CD14-positive monocyte (primary cell): Measurements from ENCODE around the gene MAST4. TPM values are rescaled to one million over a fixed set of nuclear protein-coding genes. Genes with fewer than 3 reads are reported as not detected.
A peak's percentile ranks its signal among the peaks of the same experiment; 100 is the strongest.

Source experiments
- DNase-seq, 3 donors: peaks; one replicate each; pipeline ENCODE4 v3.0.0-alpha.2; 2011 to 2022
- H2AFZ ChIP-seq: 2 replicates; pipeline ENCODE4 v1.6.0; 2012; ENCODE audit warnings: mild to moderate bottlenecking, low read depth, low read length, inconsistent platforms; ENCODE audit not compliant: insufficient read depth, poor library complexity, severe bottlenecking
- H3K27ac ChIP-seq, 2 donors: 1 replicate in 1 of 2; 2 replicates in 1 of 2; pipeline ENCODE4 v1.5.1; 2012 to 2013; ENCODE audit warnings: low read length in 2 of 2, control low read depth in 1 of 2, inconsistent platforms in 1 of 2, low read depth in 1 of 2, mild to moderate bottlenecking in 1 of 2
- H3K27me3 ChIP-seq, 2 donors: one replicate each; pipeline versions ENCODE4 v1.6.0 to v1.6.1; 2011 to 2013; ENCODE audit warnings: low read length in 2 of 2; ENCODE audit not compliant: control insufficient read depth in 2 of 2, insufficient read depth in 2 of 2
- H3K36me3 ChIP-seq, 2 donors: replicated peaks in 1 of 2; 1 replicate in 1 of 2; 2 replicates in 1 of 2; pipeline versions ENCODE4 v1.5.1 to v1.6.1; 2012 to 2013; ENCODE audit warnings: low read length in 2 of 2, control low read depth in 1 of 2, inconsistent platforms in 1 of 2, mild to moderate bottlenecking in 1 of 2; ENCODE audit not compliant: insufficient read depth in 2 of 2, control insufficient read depth in 1 of 2
- H3K4me1 ChIP-seq, 2 donors: 1 replicate in 1 of 2; 2 replicates in 1 of 2; pipeline versions ENCODE4 v1.5.1 to v1.6.1; 2012 to 2013; ENCODE audit warnings: low read length in 2 of 2, control low read depth in 1 of 2, inconsistent platforms in 1 of 2, mild to moderate bottlenecking in 1 of 2, moderate library complexity in 1 of 2; ENCODE audit not compliant: insufficient read depth in 2 of 2, control insufficient read depth in 1 of 2
- H3K4me2 ChIP-seq: replicated peaks from 2 replicates; pipeline ENCODE3; 2012; ENCODE audit warnings: low read length, moderate library complexity, mild to moderate bottlenecking; ENCODE audit not compliant: poor library complexity, severe bottlenecking; ENCODE audit errors: extremely low read depth
- H3K4me3 ChIP-seq, 3 experiments: fragments of 200-600 bp in 1 of 3; sonication (generic) in 1 of 3; replicated peaks in 1 of 3; 1 replicate in 2 of 3; 2 replicates in 1 of 3; pipeline ENCODE4 v1.5.1; 2011 to 2013; ENCODE audit warnings: low read length in 3 of 3, mild to moderate bottlenecking in 3 of 3, control low read depth in 2 of 3, low read depth in 2 of 3, inconsistent platforms in 1 of 3, moderate library complexity in 1 of 3
- H3K79me2 ChIP-seq: 2 replicates; pipeline ENCODE4 v1.6.0; 2012; ENCODE audit warnings: mild to moderate bottlenecking, control low read depth, inconsistent platforms, low read length, moderate library complexity; ENCODE audit not compliant: insufficient read depth
- H3K9ac ChIP-seq: 2 replicates; pipeline ENCODE4 v1.6.0; 2017; ENCODE audit warnings: low read length, mild to moderate bottlenecking; ENCODE audit not compliant: insufficient read depth, poor library complexity, severe bottlenecking
- H3K9me3 ChIP-seq, 2 donors: replicated peaks in 1 of 2; 1 replicate in 1 of 2; 2 replicates in 1 of 2; pipeline versions ENCODE4 v1.5.1 to v1.6.1; 2012 to 2013; ENCODE audit warnings: low read length in 2 of 2, control low read depth in 1 of 2; ENCODE audit not compliant: control insufficient read depth in 1 of 2, insufficient read depth in 1 of 2
- H4K20me1 ChIP-seq: 2 replicates; pipeline ENCODE4 v1.6.0; 2012; ENCODE audit warnings: mild to moderate bottlenecking, low read length, control low read depth, moderate library complexity; ENCODE audit not compliant: insufficient read depth
- H3K27ac Mint-ChIP-seq, 7 donors: one replicate each; pipeline ENCODE4 v1.8.0; 2020; ENCODE audit warnings: mild to moderate bottlenecking in 7 of 7, mixed read lengths in 7 of 7, moderate library complexity in 6 of 7, inconsistent platforms in 2 of 7
- H3K27me3 Mint-ChIP-seq, 3 donors: one replicate each; pipeline ENCODE4 v1.8.0; 2021 to 2022; ENCODE audit warnings: low read depth in 3 of 3, mild to moderate bottlenecking in 3 of 3, mixed read lengths in 3 of 3, moderate library complexity in 3 of 3, inconsistent platforms in 1 of 3
- H3K36me3 Mint-ChIP-seq, 2 donors: one replicate each; pipeline ENCODE4 v1.8.0; 2020; ENCODE audit warnings: mixed read lengths in 2 of 2, inconsistent platforms in 1 of 2, mild to moderate bottlenecking in 1 of 2
- H3K4me1 Mint-ChIP-seq: one replicate; pipeline ENCODE4 v1.8.0; 2020; ENCODE audit warnings: mild to moderate bottlenecking, mixed read lengths
- H3K4me3 Mint-ChIP-seq, 2 donors: one replicate each; pipeline ENCODE4 v1.8.0; 2020; ENCODE audit warnings: mild to moderate bottlenecking in 2 of 2, mixed read lengths in 2 of 2, moderate library complexity in 1 of 2
- H3K9me3 Mint-ChIP-seq, 7 donors: one replicate each; pipeline ENCODE4 v1.8.0; 2020 to 2022; ENCODE audit warnings: mixed read lengths in 7 of 7, mild to moderate bottlenecking in 6 of 7, moderate library complexity in 6 of 7, inconsistent platforms in 2 of 7
- CTCF ChIP-seq: fragments of 200-600 bp; IDR thresholded peaks from one replicate; pipeline ENCODE4 v1.8.0; 2022; ENCODE audit warnings: antibody characterized with exemption, mild to moderate bottlenecking
- whole genome bisulfite sequencing: methylation state at CpG from one replicate; pipeline ENCODE4 v1.1.5; 2013; ENCODE audit warnings: missing lambda C conversion rate; ENCODE audit not compliant: insufficient coverage; 5-methylcytosine and 5-hydroxymethylcytosine counted together
- intact Hi-C, 2 donors: fragments of 100-400 bp; cut with micrococcal nuclease; formaldehyde crosslinking; loops; one replicate each; pipeline versions ENCODE4 v1.15.0 to v1.15.1; 2023
- polyA plus RNA-seq, 3 donors: library from polyadenylated mRNA; depleted of rRNA in 1 of 3; unstranded in 2 of 3; stranded (reverse) in 1 of 3; fragments of 300-500 nt in 2 of 3; fragments of >200 nt in 1 of 3; fragmentation: Illumina TruSeq in 2 of 3; gene quantifications; 1 replicate in 2 of 3; 2 replicates in 1 of 3; pipeline ENCODE4 v1.2.3, GENCODE V29; 2012 to 2021

MAST4 gene
- polyA plus RNA-seq, 3 donors: 0.03 to 0.24 TPM; not detected in 1

- peak; percentile 46 to 69 (median 52) for DNase-seq
- Histone ChIP-seq H3K27ac (no peak overlapping the region), H4K20me1 (no peaks in the 10 kb centered on the region), H3K9me3 (no peaks in the 10 kb centered on the region), H3K4me3 (no peak overlapping the region), H3K27me3 (no peaks in the 10 kb centered on the region), H3K36me3 (no peaks in the 10 kb centered on the region), H3K4me1 (peaks cover 2 to 7% of the 10 kb centered on the region in 2 donors), H3K79me2 (no peaks in the 10 kb centered on the region), H3K9ac (no peak overlapping the region), H2AFZ (no peak overlapping the region), H3K4me2 (no peak overlapping the region)
- H3K9me3 Mint-ChIP-seq: no peaks in the 10 kb centered on the region
- no peak overlapping the region for H3K4me3 Mint-ChIP-seq
- intact Hi-C loops: no loop called here
- no peaks in the 10 kb centered on the region for H3K36me3 Mint-ChIP-seq
- H3K27me3 Mint-ChIP-seq: peaks cover 0 to 1% (median 1%) of the 10 kb centered on the region in 3 donors
- WGBS: 26% methylated on average over 4 of the region's 4 CpGs
- TF ChIP-seq CTCF: no peak
- peaks cover 14% of the 10 kb centered on the region for H3K4me1 Mint-ChIP-seq
- H3K27ac Mint-ChIP-seq: peak overlapping the region in 1 of 7 donors; percentile 2
These were observed 432.2 kb downstream of the MAST4 start for GRCh38 chr5:67028371-67028770.

- Histone ChIP-seq H3K36me3 (no peaks in the 10 kb centered on the region), H3K4me3 (no peak overlapping the region), H3K27me3 (no peaks in the 10 kb centered on the region), H3K27ac (no peak overlapping the region), H4K20me1 (no peaks in the 10 kb centered on the region), H3K4me2 (no peak overlapping the region), H3K4me1 (peaks cover 8 to 13% of the 10 kb centered on the region in 2 donors), H2AFZ (no peak overlapping the region), H3K79me2 (no peaks in the 10 kb centered on the region), H3K9me3 (no peaks in the 10 kb centered on the region), H3K9ac (no peak overlapping the region)
- no peak for DNase-seq
- Mint-ChIP-seq H3K27me3 (peaks cover 0 to 1% (median 1%) of the 10 kb centered on the region in 3 donors), H3K27ac (no peak overlapping the region), H3K4me1 (peaks cover 20% of the 10 kb centered on the region), H3K36me3 (no peaks in the 10 kb centered on the region), H3K9me3 (no peaks in the 10 kb centered on the region), H3K4me3 (peak overlapping the region in 1 of 2 donors; percentile 28)
- intact Hi-C loops: no loop called here
- no peak for TF ChIP-seq CTCF
- no CpG with 5 or more reads among the region's 4 CpGs for WGBS
These were observed 432.7 kb downstream of the MAST4 start for GRCh38 chr5:67028941-67029340.
